Measurements from ENCODE around the gene IL31RA.

The IL31RA gene

GRCh38 chr5:55959208-55959607, 108.1 kb downstream of the IL31RA start:
- no peak for DNase-seq (ENCODE audit: extremely low read depth, low read depth)
- TF ChIP-seq, protein P1, sequence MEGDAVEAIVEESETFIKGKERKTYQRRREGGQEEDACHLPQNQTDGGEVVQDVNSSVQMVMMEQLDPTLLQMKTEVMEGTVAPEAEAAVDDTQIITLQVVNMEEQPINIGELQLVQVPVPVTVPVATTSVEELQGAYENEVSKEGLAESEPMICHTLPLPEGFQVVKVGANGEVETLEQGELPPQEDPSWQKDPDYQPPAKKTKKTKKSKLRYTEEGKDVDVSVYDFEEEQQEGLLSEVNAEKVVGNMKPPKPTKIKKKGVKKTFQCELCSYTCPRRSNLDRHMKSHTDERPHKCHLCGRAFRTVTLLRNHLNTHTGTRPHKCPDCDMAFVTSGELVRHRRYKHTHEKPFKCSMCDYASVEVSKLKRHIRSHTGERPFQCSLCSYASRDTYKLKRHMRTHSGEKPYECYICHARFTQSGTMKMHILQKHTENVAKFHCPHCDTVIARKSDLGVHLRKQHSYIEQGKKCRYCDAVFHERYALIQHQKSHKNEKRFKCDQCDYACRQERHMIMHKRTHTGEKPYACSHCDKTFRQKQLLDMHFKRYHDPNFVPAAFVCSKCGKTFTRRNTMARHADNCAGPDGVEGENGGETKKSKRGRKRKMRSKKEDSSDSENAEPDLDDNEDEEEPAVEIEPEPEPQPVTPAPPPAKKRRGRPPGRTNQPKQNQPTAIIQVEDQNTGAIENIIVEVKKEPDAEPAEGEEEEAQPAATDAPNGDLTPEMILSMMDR (IDR thresholded peaks at IDR 0.05; ENCODE audit: low read depth, low read length), result no peak

DNA sequence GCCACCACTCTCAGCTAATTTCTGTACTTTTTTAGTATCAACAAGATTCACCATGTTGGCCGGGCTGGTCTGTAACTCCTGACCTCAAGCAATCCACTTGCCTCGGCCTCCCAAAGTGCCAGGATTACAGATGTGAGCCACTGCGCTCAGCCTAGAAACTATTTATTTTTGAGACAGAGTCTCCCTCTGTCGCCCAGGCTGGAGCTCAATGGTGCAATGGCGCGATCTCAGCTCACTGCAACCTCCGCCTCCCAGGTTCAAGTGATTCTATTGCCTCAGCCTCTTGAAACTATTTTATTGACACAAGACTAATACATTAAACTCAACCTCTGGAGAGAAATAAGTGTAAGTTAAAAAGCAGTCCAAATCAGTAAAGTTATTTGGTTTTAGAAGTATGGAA, 109.6 kb downstream of the IL31RA start:
- no peak for DNase-seq (ENCODE audit: extremely low read depth, low read depth)
- TF ChIP-seq, protein P1 (IDR thresholded peaks at IDR 0.05; ENCODE audit: low read depth, low read length), result no peak

GRCh38 chr5:55965525-55965924, 114.4 kb downstream of the IL31RA start:
- TF ChIP-seq, protein P1 (IDR thresholded peaks at IDR 0.05; ENCODE audit: low read depth, low read length), result no peak
- DNase-seq (ENCODE audit: extremely low read depth, low read depth), result no peak

DNA sequence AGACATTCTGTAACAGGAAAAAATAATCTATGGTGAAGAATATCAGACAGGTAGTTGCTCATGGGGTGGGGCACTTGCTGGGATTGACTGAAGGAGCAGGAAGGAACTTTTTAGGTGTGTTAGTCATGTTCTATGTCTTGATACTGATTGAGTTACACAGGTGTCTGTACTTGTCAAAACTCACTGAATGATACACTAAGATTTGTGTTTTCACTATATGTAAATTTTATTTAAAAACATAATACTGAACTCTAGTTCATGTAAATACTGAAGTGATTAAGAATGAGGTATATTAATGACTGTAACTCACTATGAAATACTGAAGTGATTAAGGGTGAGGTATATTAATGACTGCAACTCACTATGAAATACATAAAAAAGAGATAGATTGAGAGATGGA, 115.1 kb downstream of the IL31RA start:
- DNase-seq (ENCODE audit: extremely low read depth, low read depth), result no peak
- TF ChIP-seq, protein P1 (IDR thresholded peaks at IDR 0.05; ENCODE audit: low read depth, low read length), result no peak

- DNase-seq (ENCODE audit: extremely low read depth, low read depth), result no peak
- TF ChIP-seq, protein P1 (IDR thresholded peaks at IDR 0.05; ENCODE audit: low read depth, low read length), result no peak
These were observed 118.8 kb downstream of the IL31RA start for GRCh38 chr5:55969956-55970355.
